Gastroesophageal sphincter (tissue), 3 donors: ENCODE results near the gene CD28.

Source experiments
- EP300 ChIP-seq: sonication (generic); formaldehyde crosslinking; IDR thresholded peaks from one replicate; pipeline ENCODE4 v1.6.1; 2017; ENCODE audit warnings: antibody characterized with exemption, mild to moderate bottlenecking
- POLR2A ChIP-seq, 2 donors: fragments of 450-650 bp; IDR thresholded peaks; one replicate each; pipeline ENCODE4 v1.6.1; 2017; ENCODE audit warnings: antibody characterized with exemption in 2 of 2, mild to moderate bottlenecking in 2 of 2, moderate library complexity in 1 of 2
- POLR2AphosphoS5 ChIP-seq: sonication (generic); formaldehyde crosslinking; IDR thresholded peaks from one replicate; pipeline ENCODE4 v1.6.1; 2017; ENCODE audit warnings: antibody characterized with exemption
- TF ChIP-seq, protein P1 (sequence below), 4 experiments: fragments of 200-600 bp in 2 of 4; fragments of 450-650 bp in 2 of 4; sonication (generic) in 1 of 4; IDR thresholded peaks; one replicate each; pipeline ENCODE4 v1.5.1; 2017 to 2019; ENCODE audit warnings: antibody characterized with exemption in 4 of 4, mild to moderate bottlenecking in 2 of 4, moderate library complexity in 2 of 4

DNA sequence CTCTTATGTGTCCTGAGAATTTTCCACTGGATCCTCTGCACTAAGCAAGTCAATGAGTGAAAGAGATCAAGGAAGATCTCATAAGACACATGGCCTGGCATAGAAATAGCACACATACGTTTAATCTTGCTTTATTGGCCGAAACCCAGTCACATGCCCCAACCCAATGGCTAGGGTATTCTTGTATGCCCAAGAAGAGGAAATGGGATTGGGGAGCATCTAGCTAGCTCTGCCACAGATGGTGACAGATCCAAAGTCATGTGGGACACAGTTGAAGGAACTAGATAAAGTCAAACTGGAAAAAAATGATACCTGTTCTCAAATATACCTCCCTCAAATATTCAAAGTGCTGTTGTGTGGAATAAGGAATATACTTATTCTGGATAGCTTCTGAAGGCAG lies 74.7 kb downstream of the CD28 start:
- TF ChIP-seq, protein P1, sequence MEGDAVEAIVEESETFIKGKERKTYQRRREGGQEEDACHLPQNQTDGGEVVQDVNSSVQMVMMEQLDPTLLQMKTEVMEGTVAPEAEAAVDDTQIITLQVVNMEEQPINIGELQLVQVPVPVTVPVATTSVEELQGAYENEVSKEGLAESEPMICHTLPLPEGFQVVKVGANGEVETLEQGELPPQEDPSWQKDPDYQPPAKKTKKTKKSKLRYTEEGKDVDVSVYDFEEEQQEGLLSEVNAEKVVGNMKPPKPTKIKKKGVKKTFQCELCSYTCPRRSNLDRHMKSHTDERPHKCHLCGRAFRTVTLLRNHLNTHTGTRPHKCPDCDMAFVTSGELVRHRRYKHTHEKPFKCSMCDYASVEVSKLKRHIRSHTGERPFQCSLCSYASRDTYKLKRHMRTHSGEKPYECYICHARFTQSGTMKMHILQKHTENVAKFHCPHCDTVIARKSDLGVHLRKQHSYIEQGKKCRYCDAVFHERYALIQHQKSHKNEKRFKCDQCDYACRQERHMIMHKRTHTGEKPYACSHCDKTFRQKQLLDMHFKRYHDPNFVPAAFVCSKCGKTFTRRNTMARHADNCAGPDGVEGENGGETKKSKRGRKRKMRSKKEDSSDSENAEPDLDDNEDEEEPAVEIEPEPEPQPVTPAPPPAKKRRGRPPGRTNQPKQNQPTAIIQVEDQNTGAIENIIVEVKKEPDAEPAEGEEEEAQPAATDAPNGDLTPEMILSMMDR (IDR thresholded peaks at IDR 0.05), result no peak
- TF ChIP-seq EP300 (no peak), POLR2A (IDR thresholded peaks at IDR 0.05) (no peak), POLR2AphosphoS5 (no peak)
